HAP-1 (cell line): ENCODE data around the gene CTRB2.
"Not testable (repeated sequence)": the region's sequence is repeated elsewhere in the genome, so short reads cannot be mapped to it uniquely, and the experiment has no call there.

ENCODE experiments used
- DNase-seq, 2 experiments: peaks; one replicate each; pipeline ENCODE4 v3.0.0-alpha.2; 2016 to 2020; ENCODE audit warnings: low spot score in 2 of 2
- H3K27me3 ChIP-seq: fragments of 250-450 bp; sonication (Bioruptor Pico); 2 replicates; pipeline ENCODE4 v1.5.1; 2020; ENCODE audit warnings: low read depth, mild to moderate bottlenecking, moderate library complexity
- H3K36me3 ChIP-seq: fragments of 250-450 bp; sonication (Bioruptor Pico); replicated peaks from 2 replicates; pipeline ENCODE4 v1.5.1; 2020; ENCODE audit warnings: mild to moderate bottlenecking
- H3K4me1 ChIP-seq: fragments of 250-450 bp; sonication (Bioruptor Pico); 2 replicates; pipeline ENCODE4 v1.5.1; 2020; ENCODE audit warnings: mild to moderate bottlenecking
- H3K4me3 ChIP-seq: fragments of 250-450 bp; sonication (Bioruptor Pico); 2 replicates; pipeline ENCODE4 v1.5.1; 2020; ENCODE audit warnings: mild to moderate bottlenecking, moderate library complexity
- H3K9me3 ChIP-seq: fragments of 250-450 bp; sonication (Bioruptor Pico); 2 replicates; pipeline ENCODE4 v1.5.1; 2020; ENCODE audit warnings: mild to moderate bottlenecking, moderate library complexity
- in situ Hi-C: fragments of 300-500 bp; cut with MboI; formaldehyde crosslinking; loops from 3 replicates; pipeline ENCODE4 v1.14.3; 2020; ENCODE audit warnings: low sequenced_read_pairs, inconsistent platforms, mixed read lengths

The CTRB2 gene

DNA sequence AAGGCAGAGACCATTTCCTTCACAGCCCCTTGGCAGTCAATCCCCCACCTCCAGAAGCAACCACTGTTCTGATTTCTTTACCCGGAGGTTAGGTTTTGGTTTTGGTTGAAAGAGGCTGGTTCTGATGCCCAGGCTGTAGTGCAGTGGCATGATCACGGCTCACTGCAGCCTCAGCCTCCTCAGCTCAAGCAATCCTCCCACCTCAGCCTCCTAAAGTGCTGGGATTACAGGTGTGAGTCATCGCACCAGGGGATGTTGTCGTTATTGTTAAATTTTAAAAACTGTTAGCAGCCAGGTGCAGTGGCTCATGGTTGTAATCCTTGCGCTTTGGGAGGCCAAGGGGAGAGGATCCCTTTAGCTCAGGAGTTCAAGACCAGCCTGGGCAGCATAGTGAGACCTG, 3.0 kb upstream of the CTRB2 start:
- Histone ChIP-seq H3K9me3 (no peaks in the 10 kb centered on the region), H3K4me1 (no peaks in the 10 kb centered on the region), H3K4me3 (no peak overlapping the region), H3K36me3 (no peaks in the 10 kb centered on the region), H3K27me3 (no peaks in the 10 kb centered on the region)
- DNase-seq: no peak
- in situ Hi-C loops: no loop called here

- H3K27me3 ChIP-seq, H3K9me3 ChIP-seq, H3K4me3 ChIP-seq, H3K4me1 ChIP-seq, H3K36me3 ChIP-seq, in situ Hi-C loops, DNase-seq: not testable (repeated sequence)
These were observed 2.6 kb upstream of the CTRB2 start for GRCh38 chr16:75209514-75209913.

DNA sequence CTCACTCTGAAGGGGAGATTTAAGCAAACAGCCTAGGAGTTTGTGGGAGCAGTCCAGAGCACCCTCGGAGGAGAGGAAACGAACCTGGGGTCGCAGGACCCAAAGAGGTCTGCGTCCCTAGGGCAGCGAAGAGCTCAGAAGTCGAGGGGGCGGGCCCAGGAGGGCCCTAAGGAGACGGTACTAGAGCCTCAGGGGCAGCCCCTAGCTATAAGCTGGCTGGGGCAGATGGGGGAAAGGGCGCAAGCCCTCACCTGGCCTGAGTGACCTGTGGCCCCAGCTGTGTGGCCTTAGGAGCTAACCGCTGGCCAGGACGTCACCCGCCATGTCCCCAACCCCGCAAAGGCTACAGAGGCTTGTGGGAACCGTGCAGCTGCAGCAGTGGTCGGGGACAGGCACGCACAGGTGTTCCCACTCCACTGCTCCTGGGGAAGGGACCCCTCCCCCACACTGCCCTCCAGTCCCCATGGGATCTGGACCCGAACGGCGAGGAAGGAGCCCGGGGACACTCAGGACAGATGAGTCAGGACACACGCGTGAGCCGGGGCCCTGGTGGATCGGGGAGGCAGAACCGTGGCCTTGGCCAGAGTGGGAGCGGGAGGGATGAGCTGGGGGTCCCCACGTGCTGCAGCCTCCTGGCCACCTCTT, 2.0 kb upstream of the CTRB2 start:
- Histone ChIP-seq H3K4me3 (no peak overlapping the region), H3K4me1 (no peaks in the 10 kb centered on the region), H3K36me3 (no peaks in the 10 kb centered on the region), H3K9me3 (no peaks in the 10 kb centered on the region), H3K27me3 (no peaks in the 10 kb centered on the region)
- no peak for DNase-seq
- in situ Hi-C loops: no loop called here

- Histone ChIP-seq H3K36me3 (no peaks in the 10 kb centered on the region), H3K27me3 (no peaks in the 10 kb centered on the region), H3K4me1 (no peaks in the 10 kb centered on the region), H3K4me3 (no peak overlapping the region), H3K9me3 (no peaks in the 10 kb centered on the region)
- in situ Hi-C loops: no loop called here
- DNase-seq: no peak
These were observed 1.4 kb upstream of the CTRB2 start for GRCh38 chr16:75208242-75208825.

DNA sequence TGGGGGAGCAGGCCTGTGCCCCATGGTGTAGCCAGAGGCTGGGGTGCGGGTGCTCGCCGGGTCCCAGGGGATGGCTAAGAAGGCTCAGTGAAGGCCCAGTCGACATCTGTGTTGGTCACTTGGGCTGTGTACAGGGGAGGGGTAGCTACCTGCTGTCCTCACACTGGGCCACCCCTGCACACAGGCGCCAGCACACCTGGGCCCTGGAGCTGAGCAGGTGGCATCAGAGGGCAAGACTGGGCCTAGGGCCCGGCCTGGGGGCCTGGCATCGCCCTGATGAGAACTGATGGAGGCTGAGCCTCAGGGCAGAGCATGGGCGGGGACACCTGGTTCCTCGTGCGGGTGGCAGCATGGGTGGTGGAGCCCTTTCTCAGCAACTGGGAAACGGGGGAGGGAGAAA, 870 bp upstream of the CTRB2 start:
- Histone ChIP-seq H3K9me3 (no peaks in the 10 kb centered on the region), H3K27me3 (no peaks in the 10 kb centered on the region), H3K4me3 (no peak overlapping the region), H3K4me1 (no peaks in the 10 kb centered on the region), H3K36me3 (no peaks in the 10 kb centered on the region)
- in situ Hi-C loops: no loop called here
- DNase-seq: no peak

DNA sequence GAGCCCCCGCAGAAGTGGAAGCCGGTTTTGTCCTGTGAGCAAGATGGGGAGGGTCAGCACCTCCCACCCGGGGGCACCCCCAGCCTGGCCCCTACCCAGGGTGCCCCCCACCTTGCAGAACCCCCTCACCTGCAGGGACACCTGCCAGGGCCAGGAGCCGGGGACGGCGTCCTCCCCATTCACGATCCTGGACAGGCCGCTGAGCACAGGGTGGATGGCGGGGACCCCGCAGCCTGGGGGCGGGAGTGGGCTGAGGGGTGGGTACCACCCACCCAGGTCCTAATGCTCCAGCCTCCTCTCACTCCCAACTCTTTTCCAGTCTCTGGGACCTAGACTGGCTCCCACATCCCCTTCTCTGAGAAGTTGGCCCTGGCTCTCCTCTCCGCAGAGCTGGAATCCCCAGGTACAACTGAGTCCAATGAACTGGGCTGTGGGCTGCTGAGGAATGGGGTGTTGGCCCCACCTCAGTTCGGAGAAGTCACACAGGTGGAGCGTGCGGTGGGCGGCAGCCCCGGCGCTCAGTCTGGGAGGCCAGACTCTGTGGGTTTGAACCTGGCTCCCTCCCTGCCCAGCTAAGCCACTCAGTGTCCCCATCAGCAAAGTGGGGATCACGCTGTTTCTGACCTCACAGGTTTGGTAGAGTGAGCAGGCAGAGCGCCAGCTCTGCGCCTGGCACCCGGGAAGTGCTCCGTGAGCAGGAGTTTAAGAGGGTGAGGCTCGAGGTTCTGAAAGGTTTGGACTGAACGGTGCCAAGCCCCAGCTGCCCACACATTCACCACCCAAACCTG, 806 bp downstream of the CTRB2 start:
- DNase-seq, in situ Hi-C loops, H3K27me3 ChIP-seq, H3K4me1 ChIP-seq, H3K36me3 ChIP-seq, H3K4me3 ChIP-seq, H3K9me3 ChIP-seq: not testable (repeated sequence)

DNA sequence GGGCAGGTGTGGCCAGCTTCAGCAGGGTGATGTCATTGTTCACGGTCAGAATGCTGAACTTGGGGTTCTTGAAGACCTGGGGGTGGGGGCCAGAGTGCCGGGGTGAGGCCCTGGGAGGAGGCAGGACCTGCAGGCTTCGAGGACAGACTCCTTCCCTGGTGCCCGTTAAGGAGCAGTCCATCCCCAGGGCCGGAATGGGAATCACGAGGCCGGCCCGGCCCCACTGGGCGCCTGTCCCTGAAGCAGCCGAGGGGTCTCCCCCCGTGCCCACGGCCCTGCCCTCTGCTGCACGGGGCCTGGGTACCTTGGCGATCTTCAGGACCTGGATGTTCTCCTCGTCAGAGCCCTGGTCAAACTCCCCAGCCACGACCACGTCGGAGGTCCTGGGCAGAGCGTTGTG, 1.5 kb downstream of the CTRB2 start:
- H3K27me3 ChIP-seq, H3K36me3 ChIP-seq, H3K4me1 ChIP-seq, in situ Hi-C loops, DNase-seq, H3K9me3 ChIP-seq, H3K4me3 ChIP-seq: not testable (repeated sequence)

DNA sequence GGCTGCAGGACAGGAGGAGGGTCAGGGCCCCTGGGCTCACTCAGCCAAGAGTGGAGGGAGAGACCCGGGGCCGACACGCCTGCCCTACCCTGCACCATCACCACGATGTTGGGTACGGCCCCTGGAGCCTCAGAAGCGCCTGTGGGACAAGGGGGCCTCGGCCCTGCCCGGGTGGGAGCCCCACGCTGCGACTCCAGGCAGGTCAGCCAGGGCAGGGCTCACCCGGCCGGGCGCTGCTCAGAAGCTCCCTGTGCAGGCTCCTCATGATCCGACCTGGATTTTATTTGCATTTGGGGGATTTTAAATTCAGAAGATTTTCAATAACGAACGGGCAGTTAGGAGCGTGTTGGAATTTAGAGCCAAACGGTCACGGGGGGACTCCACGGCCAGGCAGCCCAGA, 2.1 kb downstream of the CTRB2 start:
- H3K27me3 ChIP-seq, H3K4me3 ChIP-seq: not testable (repeated sequence)

GRCh38 chr16:75204410-75204758, 2.6 kb downstream of the CTRB2 start:
- Histone ChIP-seq H3K4me1 (no peaks in the 10 kb centered on the region), H3K36me3 (no peaks in the 10 kb centered on the region), H3K9me3 (no peaks in the 10 kb centered on the region), H3K4me3 (no peak overlapping the region), H3K27me3 (no peaks in the 10 kb centered on the region)
- DNase-seq: no peak
- in situ Hi-C loops: no loop called here

More for the DNA sequence above, 2.1 kb downstream of the CTRB2 start:
- DNase-seq, H3K9me3 ChIP-seq, in situ Hi-C loops, H3K4me1 ChIP-seq, H3K36me3 ChIP-seq: not testable (repeated sequence)

- DNase-seq: no peak
- in situ Hi-C loops: no loop called here
- no peaks in the 10 kb centered on the region for H3K27me3 ChIP-seq
- H3K4me1 ChIP-seq: no peaks in the 10 kb centered on the region
- no peaks in the 10 kb centered on the region for H3K9me3 ChIP-seq
- no peaks in the 10 kb centered on the region for H3K36me3 ChIP-seq
- H3K4me3 ChIP-seq: no peak overlapping the region
These were observed 3.1 kb downstream of the CTRB2 start for GRCh38 chr16:75203667-75204409.

GRCh38 chr16:75203096-75203495, 3.9 kb downstream of the CTRB2 start:
- H3K36me3 ChIP-seq: no peaks in the 10 kb centered on the region
- in situ Hi-C loops: no loop called here
- H3K9me3 ChIP-seq: no peaks in the 10 kb centered on the region
- no peak for DNase-seq
- H3K4me1 ChIP-seq: no peaks in the 10 kb centered on the region
- H3K4me3 ChIP-seq: no peak overlapping the region
- H3K27me3 ChIP-seq: peaks cover 5% of the 10 kb centered on the region

DNA sequence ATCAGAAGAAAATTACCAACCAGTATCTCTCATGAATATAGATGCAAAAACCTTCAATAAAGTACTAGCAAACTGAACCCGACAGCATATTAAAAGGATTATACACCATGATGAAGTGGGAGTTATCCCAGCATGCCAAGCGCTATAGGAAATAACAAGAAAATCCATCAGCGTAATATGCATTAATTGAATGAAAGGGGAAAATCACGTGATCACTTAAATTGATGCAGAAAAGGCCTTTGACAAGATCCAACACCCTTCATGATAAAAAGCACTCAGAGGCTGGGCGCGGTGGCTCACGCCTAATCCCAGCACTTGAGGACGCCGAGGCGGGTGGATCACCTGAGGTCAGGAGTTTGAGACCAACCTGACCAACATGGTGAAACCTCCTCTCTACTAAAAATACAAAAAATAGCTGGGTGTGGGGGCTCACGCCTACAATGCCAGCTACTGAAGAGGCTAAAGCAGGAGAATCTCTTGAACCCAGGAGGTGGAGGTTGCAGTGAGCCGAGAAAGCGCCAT, 4.8 kb downstream of the CTRB2 start:
- H3K36me3 ChIP-seq: no peaks in the 10 kb centered on the region
- peak in 1 of 2 experiments; percentile 30 for DNase-seq
- H3K4me3 ChIP-seq: no peak overlapping the region
- H3K9me3 ChIP-seq: no peaks in the 10 kb centered on the region
- in situ Hi-C loops: no loop called here
- peaks cover 11% of the 10 kb centered on the region for H3K27me3 ChIP-seq
- no peaks in the 10 kb centered on the region for H3K4me1 ChIP-seq

DNA sequence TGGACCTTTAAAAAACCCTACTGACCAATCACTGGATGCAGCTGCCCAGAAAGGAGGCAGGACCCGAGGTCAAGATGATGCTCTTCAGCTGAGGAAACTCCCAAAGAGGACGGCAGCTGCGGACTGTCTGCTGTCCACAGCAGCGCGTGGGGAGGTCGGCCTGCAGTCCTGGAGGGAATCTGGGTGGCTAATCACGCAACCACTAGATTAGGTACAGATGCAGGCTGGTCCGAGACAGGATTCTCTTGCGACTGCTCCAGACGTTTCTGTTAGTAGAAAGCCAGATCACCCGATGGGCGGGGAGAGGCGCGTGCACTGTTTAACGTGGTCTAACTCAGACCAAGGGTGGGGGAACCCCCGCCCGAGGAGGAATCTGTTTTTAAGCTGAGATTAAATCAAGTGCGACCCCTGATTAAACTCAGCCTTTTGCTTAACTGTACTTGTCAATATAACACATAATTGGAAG, 8.8 kb downstream of the CTRB2 start:
- no peaks in the 10 kb centered on the region for H3K9me3 ChIP-seq
- H3K4me1 ChIP-seq: no peaks in the 10 kb centered on the region
- no peak for DNase-seq
- peaks cover 15% of the 10 kb centered on the region for H3K27me3 ChIP-seq
- in situ Hi-C loops: loop anchor here (5.0 to 10.0 kb wide), 2 partner anchors 189 to 567 kb away; no protein-coding TSS in a partner anchor
- no peaks in the 10 kb centered on the region for H3K36me3 ChIP-seq
- no peak overlapping the region for H3K4me3 ChIP-seq
